HEK293 (cell line): Measurements from ENCODE around the gene DLX2.

Experiments
- CTCF ChIA-PET: fragments of 350-600 bp; formaldehyde crosslinking; extraction: SDS; loops from one replicate; lab custom pipeline; 2021; ENCODE audit warnings: antibody characterized with exemption; lab: Yijun Ruan, JAX
- POLR2A ChIA-PET: fragments of 300-600 bp; formaldehyde crosslinking; extraction: SDS; loops from one replicate; lab custom pipeline; 2020; ENCODE audit warnings: antibody characterized with exemption, inconsistent platforms; lab: Yijun Ruan, JAX
- H3K27ac ChIP-seq: fragments of 200-500 bp; sonication (Bioruptor generic); 2 replicates; pipeline ENCODE4 v1.5.1; 2014; ENCODE audit warnings: low read depth, low read length, control low read depth, inconsistent platforms; ENCODE audit errors: extremely low read depth
- H3K36me3 ChIP-seq, 2 experiments: fragments of 200-500 bp in 1 of 2; sonication (Bioruptor generic) in 1 of 2; 1 replicate in 1 of 2; 2 replicates in 1 of 2; pipeline ENCODE4 v1.5.1; 2014 to 2017; ENCODE audit warnings: inconsistent platforms in 2 of 2, low read length in 2 of 2; ENCODE audit not compliant: control insufficient read depth in 2 of 2, insufficient read depth in 1 of 2
- H3K4me1 ChIP-seq: fragments of 200-500 bp; sonication (Bioruptor generic); 2 replicates; pipeline ENCODE4 v1.5.1; 2014; ENCODE audit warnings: mild to moderate bottlenecking, low read length, inconsistent platforms; ENCODE audit not compliant: control insufficient read depth, insufficient read depth
- H3K4me3 ChIP-seq: 2 replicates; pipeline ENCODE4 v1.5.1; 2011; ENCODE audit warnings: low read depth, mild to moderate bottlenecking, control low read depth, low read length, moderate library complexity
- H3K9me3 ChIP-seq: fragments of 200-500 bp; sonication (Bioruptor generic); 2 replicates; pipeline ENCODE4 v1.5.1; 2014; ENCODE audit warnings: low read depth, low read length, inconsistent platforms; ENCODE audit not compliant: control insufficient read depth, insufficient read depth
- EGR2 ChIP-seq: fragments of 450-650 bp; formaldehyde crosslinking; IDR thresholded peaks from 2 replicates; pipeline ENCODE4 v1.5.1; 2016; ENCODE audit warnings: low read depth, missing biosample characterization, missing genetic modification characterization
- FEZF1 ChIP-seq: fragments of 450-650 bp; formaldehyde crosslinking; IDR thresholded peaks from 2 replicates; pipeline ENCODE4 v1.5.1; 2016; ENCODE audit warnings: missing biosample characterization, missing genetic modification characterization
- GLIS1 ChIP-seq: fragments of 450-650 bp; formaldehyde crosslinking; IDR thresholded peaks from 2 replicates; pipeline ENCODE4 v1.5.1; 2016; ENCODE audit warnings: missing biosample characterization, missing genetic modification characterization
- KLF16 ChIP-seq: fragments of 450-650 bp; formaldehyde crosslinking; IDR thresholded peaks from 2 replicates; pipeline ENCODE4 v1.5.1; 2017; ENCODE audit warnings: missing biosample characterization, missing genetic modification characterization
- KLF17 ChIP-seq: fragments of 450-650 bp; formaldehyde crosslinking; IDR thresholded peaks from 2 replicates; pipeline ENCODE4 v1.5.1; 2016; ENCODE audit warnings: missing biosample characterization, missing genetic modification characterization
- KLF9 ChIP-seq: fragments of 450-650 bp; formaldehyde crosslinking; IDR thresholded peaks from 2 replicates; pipeline ENCODE4 v1.5.1; 2016; ENCODE audit warnings: missing biosample characterization, missing genetic modification characterization, low read depth
- PBX3 ChIP-seq: sonication (generic); formaldehyde crosslinking; IDR thresholded peaks from 2 replicates; pipeline ENCODE4 v1.8.1; 2022; ENCODE audit warnings: mild to moderate bottlenecking, moderate library complexity, missing genetic modification reagents
- SP7 ChIP-seq: fragments of 450-650 bp; formaldehyde crosslinking; IDR thresholded peaks from 2 replicates; pipeline ENCODE4 v1.5.1; 2016; ENCODE audit warnings: missing biosample characterization, missing genetic modification characterization
- ZBTB11 ChIP-seq: fragments of 450-650 bp; formaldehyde crosslinking; conservative IDR thresholded peaks from 2 replicates; pipeline ENCODE4 v1.5.1; 2016; ENCODE audit warnings: low read depth, missing biosample characterization, missing genetic modification characterization
- ZFHX2 ChIP-seq: fragments of 450-650 bp; formaldehyde crosslinking; conservative IDR thresholded peaks from 2 replicates; pipeline ENCODE4 v1.5.1; 2016; ENCODE audit warnings: missing biosample characterization, missing genetic modification characterization
- ZNF16 ChIP-seq: fragments of 450-650 bp; formaldehyde crosslinking; IDR thresholded peaks from 2 replicates; pipeline ENCODE4 v1.5.1; 2016; ENCODE audit warnings: low read depth, missing biosample characterization, missing genetic modification characterization
- ZNF19 ChIP-seq: fragments of 450-650 bp; formaldehyde crosslinking; IDR thresholded peaks from 2 replicates; pipeline ENCODE4; 2016; ENCODE audit warnings: missing biosample characterization, missing genetic modification characterization, low read depth
- ZNF2 ChIP-seq: fragments of 450-650 bp; formaldehyde crosslinking; IDR thresholded peaks from 2 replicates; pipeline ENCODE4 v1.5.1; 2016; ENCODE audit warnings: missing biosample characterization, missing genetic modification characterization
- ZNF223 ChIP-seq: fragments of 450-650 bp; formaldehyde crosslinking; IDR thresholded peaks from 2 replicates; pipeline ENCODE4 v1.5.1; 2016; ENCODE audit warnings: missing biosample characterization, missing genetic modification characterization
- ZNF350 ChIP-seq: fragments of 450-650 bp; formaldehyde crosslinking; IDR thresholded peaks from 2 replicates; pipeline ENCODE4 v1.5.0; 2017; ENCODE audit warnings: missing biosample characterization, mild to moderate bottlenecking, missing genetic modification characterization
- ZNF394 ChIP-seq: fragments of 450-650 bp; formaldehyde crosslinking; IDR thresholded peaks from 2 replicates; pipeline ENCODE4 v1.5.1; 2016; ENCODE audit warnings: missing biosample characterization, missing genetic modification characterization, mild to moderate bottlenecking, moderate library complexity, borderline replicate concordance
- ZNF510 ChIP-seq: fragments of 450-650 bp; formaldehyde crosslinking; IDR thresholded peaks from 2 replicates; pipeline ENCODE4 v1.5.1; 2018; ENCODE audit warnings: mild to moderate bottlenecking, missing genetic modification characterization, missing biosample characterization; ENCODE audit not compliant: insufficient replicate concordance
- ZNF558 ChIP-seq: fragments of 450-650 bp; formaldehyde crosslinking; IDR thresholded peaks from 2 replicates; pipeline ENCODE4 v1.5.1; 2016; ENCODE audit warnings: missing biosample characterization, missing genetic modification characterization
- ZNF621 ChIP-seq: fragments of 450-650 bp; formaldehyde crosslinking; IDR thresholded peaks from 2 replicates; pipeline ENCODE4 v1.5.1; 2017; ENCODE audit warnings: missing biosample characterization, missing genetic modification characterization
- ZNF639 ChIP-seq: fragments of 450-650 bp; formaldehyde crosslinking; IDR thresholded peaks from 2 replicates; pipeline ENCODE4 v1.5.1; 2016; ENCODE audit warnings: missing biosample characterization, missing genetic modification characterization
- ZNF704 ChIP-seq: fragments of 450-650 bp; formaldehyde crosslinking; IDR thresholded peaks from 2 replicates; pipeline ENCODE4 v1.5.1; 2016; ENCODE audit warnings: missing biosample characterization, missing genetic modification characterization
- ZNF747 ChIP-seq: fragments of 450-650 bp; formaldehyde crosslinking; IDR thresholded peaks from 2 replicates; pipeline ENCODE4 v1.5.1; 2016; ENCODE audit warnings: missing biosample characterization, missing genetic modification characterization
- ZSCAN18 ChIP-seq: fragments of 450-650 bp; formaldehyde crosslinking; IDR thresholded peaks from 2 replicates; pipeline ENCODE4 v1.5.1; 2016; ENCODE audit warnings: missing biosample characterization, missing genetic modification characterization
- ZSCAN30 ChIP-seq: fragments of 450-650 bp; IDR thresholded peaks from 2 replicates; pipeline ENCODE4 v1.5.1; 2018; ENCODE audit warnings: missing biosample characterization, mild to moderate bottlenecking, missing genetic modification characterization, moderate library complexity

The DLX2 gene

GRCh38 chr2:172102391-172103359 is at the start of gene DLX2:
DLX2 (minus strand) TSS chr2:172102900; CDS start chr2:172102538, 362 bp downstream.
- ChIA-PET CTCF (interaction anchor here (0.5 to 4.5 kb wide), 22 partner anchors 11 to 532 kb away, joined by 3 to 31 read pairs (median 4); partner anchors contain the start of genes DLX1 and HAT1), POLR2A (interaction anchor here (0.6 to 8.7 kb wide), 33 partner anchors 9 to 400 kb away, joined by 3 to 82 read pairs (median 4); partner anchors contain the start of genes DLX1, HAT1 and SLC25A12)
- Histone ChIP-seq H3K4me3 (peak within 1 kb of the TSS; percentile 67), H3K27ac (peak within 1 kb of the TSS; percentile 99), H3K4me1 (peaks cover 14% of the 10 kb centered on the region), H3K36me3 (peaks cover 0 to 22% of the 10 kb centered on the region in 2 experiments; a peak in 1 of 3 replicates), H3K9me3 (no peaks in the 10 kb centered on the region)
- TF ChIP-seq ZNF16 (tag by site-specific recombination): no peak
- TF ChIP-seq ZNF350: no peak
- no peak; the same call in none of the 2 replicates for TF ChIP-seq EGR2 (tag by site-specific recombination)
- TF ChIP-seq ZSCAN18 (tag by site-specific recombination): no peak
- TF ChIP-seq ZFHX2 (tag by site-specific recombination): peak; percentile 67
- TF ChIP-seq ZNF223 (tag by site-specific recombination): no peak
- TF ChIP-seq KLF17: 0 out of 2 replicates have a peak, but pooled peaks have one; percentile 22
- peak; percentile 68; the same call in 1 of the 2 replicates for TF ChIP-seq ZSCAN30
- TF ChIP-seq ZNF639 (tag by site-specific recombination): no peak
- 0 out of 2 replicates have a peak, but pooled peaks have one; percentile 1 for TF ChIP-seq KLF16
- no peak for TF ChIP-seq ZNF510 (tag by site-specific recombination)
- peak; percentile 24 for TF ChIP-seq ZBTB11
- TF ChIP-seq ZNF747 (tag by site-specific recombination): no peak
- TF ChIP-seq GLIS1: peak; percentile 35
- no peak for TF ChIP-seq ZNF558 (tag by site-specific recombination)
- no peak for TF ChIP-seq ZNF394 (tag by site-specific recombination)
- no peak; the same call in 1 of the 2 replicates for TF ChIP-seq SP7 (tag by site-specific recombination)
- TF ChIP-seq PBX3 (CRISPR knock-in tag): no peak
- TF ChIP-seq KLF9 (tag by site-specific recombination): peak; percentile 31; the same call in 1 of the 2 replicates
- no peak for TF ChIP-seq ZNF704 (tag by site-specific recombination)
- TF ChIP-seq FEZF1: no peak; the same call in 1 of the 2 replicates
- TF ChIP-seq ZNF621 (tag by site-specific recombination): no peak
- no peak for TF ChIP-seq ZNF19
- TF ChIP-seq ZNF2 (tag by site-specific recombination): peak; percentile 52
